Cerebellar cortex (tissue), 1 donor: Measurements from ENCODE around the gene FANCD2OS.
"Not testable (repeated sequence)": the region's sequence is repeated elsewhere in the genome, so short reads cannot be mapped to it uniquely, and the experiment has no call there.

Experiments
- DNase-seq: peaks from one replicate; pipeline ENCODE4 v3.0.0-alpha.2; 2015; ENCODE audit warnings: low spot score

Gene FANCD2OS, protein sequence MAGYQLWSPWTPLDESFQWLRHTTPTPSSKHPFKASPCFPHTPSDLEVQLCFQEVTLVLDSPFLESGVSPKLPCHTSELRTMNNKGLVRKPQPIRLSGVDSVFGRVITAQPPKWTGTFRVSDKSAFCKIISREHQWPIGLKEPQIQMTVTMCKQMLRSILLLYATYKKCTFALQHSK

DNA sequence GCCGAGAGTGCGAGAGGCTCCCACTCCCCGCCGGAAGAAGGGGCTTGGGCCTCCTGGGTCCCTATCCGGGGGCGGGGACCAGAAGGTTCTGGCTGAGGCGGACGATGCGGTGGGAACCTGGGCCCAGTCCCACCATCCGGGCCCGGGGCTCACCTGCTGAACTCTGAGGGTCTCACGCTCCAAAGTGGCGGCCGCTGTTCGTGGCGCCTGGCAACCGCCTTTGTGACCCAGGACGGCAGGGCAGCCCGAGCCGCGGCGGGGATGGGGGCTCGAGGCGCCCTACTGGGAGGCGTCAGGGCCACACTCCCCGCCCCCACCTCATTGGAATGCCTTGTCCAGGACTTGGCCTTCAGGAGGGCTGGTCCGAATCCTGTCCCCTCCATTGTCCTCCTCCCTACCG lies at the start of gene FANCD2OS:
FANCD2OS (minus strand) TSS at position 165 of the 400 bp plus-strand sequence. CDS start 3,481 bp downstream, outside the sequence.
- no peak for DNase-seq

DNA sequence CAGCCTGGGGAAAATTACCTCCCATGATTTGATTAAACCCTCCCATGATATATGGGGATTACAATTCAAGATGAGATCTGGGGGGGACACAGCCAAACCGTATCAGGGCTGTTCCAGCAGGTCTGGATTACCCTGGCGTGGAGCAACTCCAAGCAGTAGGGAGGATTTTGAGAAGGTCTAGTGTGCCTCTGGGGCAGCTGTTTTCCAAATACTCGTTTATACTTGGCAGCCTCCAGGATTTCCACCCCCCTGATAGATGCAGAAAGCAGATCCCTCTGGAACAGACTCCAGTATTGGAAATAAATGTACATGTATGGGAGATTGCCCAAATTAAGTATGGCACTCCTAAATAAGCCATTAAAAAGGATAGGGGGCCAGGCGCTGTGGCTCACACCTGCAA lies 49.0 kb upstream of the FANCD2OS start:
- DNase-seq = no peak

DNA sequence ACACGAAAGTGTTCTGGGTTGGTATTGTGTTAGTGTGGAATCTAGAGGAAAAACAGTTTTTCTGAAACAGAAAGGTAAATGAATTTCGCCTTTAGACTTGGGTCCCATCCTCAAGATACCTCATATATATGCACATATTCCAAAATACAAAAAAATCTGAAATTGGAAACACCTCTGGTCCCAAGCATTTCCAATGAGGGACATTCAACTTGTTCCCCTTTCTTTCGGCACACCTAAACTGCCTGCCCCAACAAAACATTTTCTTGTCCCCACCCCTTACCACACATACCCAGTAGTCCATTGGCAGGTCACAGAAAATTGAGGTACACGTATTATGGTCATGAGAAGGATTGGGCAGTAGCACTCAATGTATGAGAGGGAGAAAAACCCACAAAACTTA lies 47.6 kb upstream of the FANCD2OS start:
- DNase-seq = no peak

DNA sequence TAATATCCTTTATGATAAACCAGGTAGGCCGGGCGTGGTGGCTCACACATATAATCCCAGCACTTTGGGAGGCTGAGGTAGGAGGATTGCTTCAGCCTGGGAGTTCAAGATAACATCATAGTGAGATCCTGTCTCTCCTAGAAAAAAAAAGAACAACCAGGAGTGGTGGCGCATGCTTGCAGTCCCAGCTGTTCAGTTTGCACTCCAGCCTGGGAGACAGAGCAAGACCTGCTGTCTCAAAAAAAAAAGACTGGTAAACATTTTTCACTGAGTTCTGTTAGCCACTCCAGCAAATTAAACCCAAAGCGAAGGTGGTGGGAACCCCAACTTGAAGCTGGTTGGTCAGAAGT lies 47.0 kb upstream of the FANCD2OS start:
- no peak for DNase-seq

DNA sequence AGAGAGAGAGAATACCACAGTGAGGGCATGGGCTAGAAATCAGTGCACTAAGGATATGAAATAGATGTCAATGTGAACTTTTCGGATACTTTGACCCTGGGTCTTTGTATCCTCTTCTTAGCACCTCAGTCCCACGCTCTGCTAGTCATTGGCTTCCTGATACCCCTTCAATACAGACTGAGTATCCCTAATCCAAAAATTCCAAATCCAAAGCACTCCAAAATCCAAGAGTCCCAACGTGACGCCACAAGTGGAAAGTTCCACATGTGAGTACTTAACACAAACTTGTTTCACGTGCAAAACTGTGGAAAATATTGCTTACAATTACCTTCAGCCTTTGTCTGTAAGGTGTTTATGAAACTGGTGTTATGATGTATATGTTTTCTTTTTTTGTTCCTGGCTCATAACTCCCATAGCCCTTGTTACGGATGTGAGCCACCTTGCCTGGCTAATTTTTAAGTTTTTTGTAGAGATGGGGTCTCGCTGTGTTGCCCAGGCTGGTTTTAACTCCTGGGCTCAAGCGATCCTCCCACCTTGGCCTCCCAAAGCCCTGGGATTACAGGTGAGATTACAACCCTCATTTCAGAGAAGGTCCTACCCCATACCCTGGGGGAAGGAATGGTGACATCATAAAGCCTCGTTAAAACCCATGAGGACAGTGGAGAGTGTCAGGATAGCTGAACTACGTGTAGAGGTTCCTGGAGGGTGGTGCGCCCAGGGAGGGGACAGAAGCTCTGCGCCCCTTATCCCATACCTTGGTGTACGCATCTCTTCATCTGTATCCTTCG lies 46.5 kb upstream of the FANCD2OS start:
- DNase-seq = no peak

DNA sequence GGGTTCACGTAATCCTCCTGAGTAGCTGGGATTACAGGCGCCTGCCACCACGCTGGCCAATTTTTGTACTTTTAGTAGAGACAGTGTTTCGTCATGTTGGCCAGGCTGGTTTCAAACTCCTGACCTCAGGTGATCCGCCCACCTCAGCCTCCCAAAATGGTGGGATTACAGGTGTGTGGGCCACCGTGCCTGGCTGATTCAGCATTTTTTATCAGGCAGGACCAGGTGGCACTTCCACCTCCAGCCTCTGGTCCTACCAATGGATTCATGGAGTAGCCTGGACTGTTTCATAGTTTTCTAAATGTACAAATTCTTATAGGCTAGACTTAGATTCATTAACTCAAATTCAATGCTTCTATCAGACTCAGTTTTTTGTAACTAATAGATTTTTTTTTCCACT lies 42.9 kb upstream of the FANCD2OS start:
- DNase-seq = no peak

DNA sequence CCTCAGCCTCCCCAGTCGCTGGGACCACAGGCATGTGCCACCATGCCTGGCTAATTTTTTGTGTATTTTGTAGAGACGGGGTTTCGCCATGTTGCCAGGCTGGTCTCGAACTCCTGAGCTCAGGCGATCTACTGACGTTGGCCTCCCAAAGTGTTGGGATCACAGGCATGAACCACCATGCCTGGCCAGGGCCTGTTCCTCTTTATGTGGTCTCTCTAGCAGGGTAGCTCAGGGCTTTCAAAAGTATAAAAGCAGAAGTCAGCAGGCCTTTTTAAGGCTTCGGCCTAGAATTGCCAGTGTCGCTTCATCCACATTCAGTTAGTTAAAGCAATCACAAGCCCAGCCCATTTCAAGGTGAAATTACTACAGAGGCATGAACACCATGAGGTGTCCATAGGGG lies 41.2 kb upstream of the FANCD2OS start:
- no peak for DNase-seq

DNA sequence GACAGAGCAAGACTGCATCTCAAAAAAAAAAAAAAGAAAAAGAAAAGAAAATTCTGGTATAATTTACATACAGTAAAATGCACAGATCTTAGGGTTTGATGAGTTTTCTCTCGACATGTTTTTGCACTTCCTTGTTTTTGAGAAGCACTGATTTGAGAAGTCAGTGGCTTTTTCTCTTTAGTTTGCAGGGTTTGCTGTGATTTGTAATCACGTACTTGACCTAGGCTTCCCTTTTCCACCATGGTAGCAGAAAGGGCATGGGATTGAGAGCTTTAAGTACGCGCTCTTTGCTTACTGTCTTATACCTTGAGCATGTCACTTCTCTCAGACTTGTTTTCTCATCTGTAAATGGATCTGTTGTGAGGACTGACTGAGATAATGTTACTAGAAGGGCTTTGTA lies 37.6 kb upstream of the FANCD2OS start:
- no peak for DNase-seq

DNA sequence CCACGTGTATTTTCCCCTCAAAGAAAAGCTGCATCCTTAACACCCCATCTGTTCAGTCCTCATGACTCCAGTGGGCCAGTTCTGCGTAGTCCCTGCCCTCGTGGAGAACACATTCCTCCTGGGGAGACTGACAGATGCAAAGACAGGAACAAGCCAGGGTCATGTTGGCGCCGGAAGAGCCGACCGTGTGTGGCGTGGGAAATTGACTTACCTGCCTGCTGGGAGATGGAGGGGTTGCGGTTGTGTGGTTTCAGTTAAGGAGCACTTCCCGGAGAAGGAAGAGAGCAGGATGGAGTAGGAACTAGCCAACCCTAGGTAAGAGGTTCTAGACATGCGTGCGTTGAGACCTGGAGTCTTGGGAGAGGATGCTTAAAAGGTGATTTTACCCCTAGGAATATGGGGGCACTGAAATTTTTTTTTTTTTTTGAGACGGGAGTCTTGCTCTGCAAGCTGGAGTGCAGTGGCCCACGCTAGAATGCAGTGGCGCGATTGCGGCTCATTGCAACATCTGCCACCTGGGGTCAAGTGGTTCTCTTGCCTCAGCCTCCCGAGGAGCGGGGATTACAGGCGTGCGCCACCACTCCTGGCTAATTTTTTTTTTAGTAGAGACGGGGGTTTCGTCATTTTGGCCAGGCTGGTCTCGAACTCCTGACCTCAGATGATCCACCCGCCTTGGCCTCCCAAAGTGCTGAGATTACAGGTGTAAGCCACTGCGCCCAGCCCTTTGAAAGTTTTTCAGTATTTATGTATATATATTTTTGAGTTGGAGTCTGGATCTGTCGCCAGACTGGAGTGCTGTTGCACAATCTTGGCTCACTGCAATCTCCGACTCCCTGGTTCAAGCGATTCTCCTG lies 34.9 kb upstream of the FANCD2OS start:
- peak; percentile 26 for DNase-seq

DNA sequence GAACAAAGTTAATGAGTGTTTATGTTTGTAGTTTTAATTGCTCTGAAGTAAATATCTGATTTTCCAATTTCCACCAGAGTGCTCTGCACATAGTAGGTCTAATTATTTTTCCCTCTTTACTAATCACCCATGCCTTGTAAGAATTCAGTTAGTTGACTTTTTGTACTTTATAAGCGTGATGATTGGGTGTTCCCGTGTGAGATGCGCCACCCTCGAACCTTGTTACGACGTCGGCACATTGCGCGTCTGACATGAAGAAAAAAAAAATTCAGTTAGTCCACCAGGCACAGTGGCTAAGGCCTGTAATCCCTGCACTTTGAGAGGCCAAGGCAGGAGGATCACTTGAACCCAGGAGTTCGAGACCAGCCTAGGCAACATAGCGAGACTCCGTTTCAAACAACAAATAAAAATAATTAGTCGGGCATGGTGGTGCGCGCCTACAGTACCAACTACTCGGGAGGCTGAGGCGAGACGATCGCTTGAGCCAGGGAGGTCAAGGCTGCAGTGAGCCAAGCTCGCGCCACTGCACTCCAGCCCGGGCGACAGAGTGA lies 33.0 kb upstream of the FANCD2OS start:
- DNase-seq = no peak

DNA sequence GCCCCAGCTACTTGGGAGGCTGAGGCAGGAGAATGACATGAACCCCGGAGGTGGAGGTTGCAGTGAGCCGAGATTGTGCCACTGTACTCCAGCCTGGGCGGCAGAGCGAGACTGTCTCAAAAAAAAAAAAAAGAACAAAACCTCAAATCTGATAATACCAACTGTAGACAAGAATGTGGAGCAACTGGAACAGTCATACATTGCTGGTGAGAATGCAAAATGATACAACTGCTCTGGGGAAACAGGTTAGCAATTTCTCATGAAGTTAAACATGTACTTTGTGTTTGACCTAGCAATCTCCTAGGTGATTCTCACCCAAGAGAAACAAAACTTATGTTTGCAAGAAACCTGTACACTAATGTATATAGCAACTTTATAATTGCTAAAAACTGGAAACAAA lies 29.1 kb upstream of the FANCD2OS start:
- no peak for DNase-seq

DNA sequence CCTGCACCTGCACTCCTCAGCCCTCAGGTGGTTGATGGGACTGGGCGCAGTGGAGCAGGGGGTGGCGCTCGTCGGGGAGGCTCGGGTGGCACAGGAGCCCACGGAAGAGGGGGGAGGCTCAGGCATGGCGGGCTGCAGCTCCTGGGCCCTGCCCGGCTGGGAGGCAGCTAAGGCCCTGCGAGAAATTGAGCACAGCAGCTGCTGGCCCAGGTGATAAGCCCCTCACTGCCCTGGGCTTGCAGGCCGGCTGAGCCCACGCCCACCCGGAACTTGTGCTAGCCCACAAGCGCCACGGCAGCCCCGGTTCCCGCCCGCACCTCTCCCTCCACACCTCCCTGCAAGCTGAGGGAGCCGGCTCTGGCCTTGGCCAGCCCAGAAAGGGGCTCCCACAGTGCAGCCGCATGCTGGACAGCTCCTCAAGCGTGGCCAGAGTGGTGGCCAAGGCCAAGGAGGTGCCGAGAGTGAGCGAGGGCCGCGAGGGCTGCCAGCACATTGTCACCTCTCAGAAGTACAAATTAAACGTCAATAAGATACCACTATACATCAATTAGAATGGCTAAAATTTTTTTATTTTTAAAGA lies 28.5 kb upstream of the FANCD2OS start:
- DNase-seq = no peak

DNA sequence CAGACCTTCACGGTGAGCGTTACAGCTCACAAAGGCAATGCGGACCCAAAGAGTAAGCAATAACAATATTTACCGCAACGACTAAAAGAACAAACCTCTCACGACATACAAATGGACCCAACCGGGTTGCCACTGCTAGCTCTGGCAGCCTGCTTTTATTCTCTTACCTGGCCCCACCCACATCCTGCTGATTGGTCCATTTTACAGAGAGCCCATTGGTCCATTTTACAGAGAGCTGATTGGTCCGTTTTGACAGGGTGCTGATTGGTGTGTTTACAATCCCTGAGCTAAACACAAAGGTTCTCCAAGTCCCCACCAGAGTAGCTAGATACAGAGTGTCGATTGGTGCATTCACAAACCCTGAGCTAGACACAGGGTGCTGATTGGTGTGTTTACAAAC lies 27.8 kb upstream of the FANCD2OS start:
- not testable (repeated sequence) for DNase-seq

DNA sequence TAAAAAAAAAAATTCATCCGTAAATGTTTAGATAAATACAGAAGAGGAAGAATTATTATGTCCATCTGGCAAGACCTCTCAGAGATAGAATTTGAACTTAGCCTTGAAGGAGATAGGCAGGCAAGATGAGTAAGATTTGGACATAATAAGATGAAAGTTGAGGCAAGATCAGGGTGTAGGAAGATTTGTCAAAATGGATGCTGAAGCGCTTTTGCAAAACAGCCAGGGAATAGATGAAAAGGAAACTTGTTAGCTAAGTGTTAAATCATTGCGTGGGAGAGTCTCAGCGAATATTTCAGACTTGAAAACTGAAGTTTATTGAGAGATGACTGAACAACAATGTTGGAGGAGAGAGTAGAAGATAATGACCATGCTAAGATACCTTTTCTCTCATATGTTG lies 14.7 kb upstream of the FANCD2OS start:
- DNase-seq = no peak

DNA sequence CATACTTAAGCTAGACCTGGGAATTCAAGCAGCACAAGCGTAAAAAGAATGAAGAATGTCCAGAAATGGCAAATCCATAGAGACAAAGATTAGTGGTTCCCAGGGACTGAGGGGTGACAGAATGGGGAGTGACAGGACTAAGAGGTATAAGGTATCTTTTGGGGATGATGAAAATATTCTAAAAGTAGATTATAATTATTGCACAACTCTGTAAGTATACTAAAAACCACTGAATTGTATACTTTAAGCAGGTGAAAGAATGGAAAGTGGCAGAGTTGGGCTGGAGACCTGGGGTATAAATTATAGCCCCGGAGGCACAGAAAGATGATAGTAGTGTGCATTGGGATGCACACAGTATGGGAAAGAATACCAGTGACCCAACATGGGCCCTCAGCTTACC lies 13.0 kb upstream of the FANCD2OS start:
- no peak for DNase-seq

DNA sequence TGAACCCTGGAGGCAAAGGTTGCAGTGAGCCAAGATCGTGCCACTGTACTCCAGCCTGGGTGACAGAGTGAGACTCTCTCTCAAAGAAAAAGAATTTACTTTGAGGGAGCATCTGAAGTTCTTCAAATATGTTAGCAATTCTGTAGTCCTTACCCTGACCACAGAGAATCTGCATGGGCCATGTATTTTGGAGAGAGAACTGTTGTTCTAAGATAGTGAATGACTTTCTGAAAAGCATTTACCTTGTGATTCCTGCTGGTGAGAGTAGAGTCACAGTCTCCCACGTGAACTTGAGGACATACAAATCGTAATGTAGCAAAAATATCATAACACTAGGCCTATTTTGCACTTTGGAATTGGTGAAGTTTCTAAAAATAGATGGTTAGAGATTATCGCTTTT lies 11.3 kb upstream of the FANCD2OS start:
- DNase-seq = no peak

DNA sequence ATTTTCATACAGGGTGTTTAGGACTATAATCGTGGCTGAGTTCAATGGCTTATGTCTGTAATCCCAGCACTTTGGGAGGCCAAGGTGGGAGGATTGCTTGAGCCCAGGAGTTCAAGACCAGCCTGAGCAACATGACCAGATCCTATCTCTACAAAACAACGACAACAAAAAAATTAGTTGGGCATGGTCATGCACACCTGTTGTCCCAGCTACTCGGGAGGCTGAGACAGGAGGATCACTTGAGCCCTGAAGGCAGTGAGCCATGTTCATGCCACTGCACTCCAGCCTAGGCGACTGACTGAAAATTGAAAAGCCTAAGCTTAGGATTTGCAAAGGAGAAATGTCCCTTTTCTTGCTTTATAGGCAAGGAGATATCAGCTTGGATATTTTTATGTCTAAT lies 8.9 kb upstream of the FANCD2OS start:
- no peak for DNase-seq

DNA sequence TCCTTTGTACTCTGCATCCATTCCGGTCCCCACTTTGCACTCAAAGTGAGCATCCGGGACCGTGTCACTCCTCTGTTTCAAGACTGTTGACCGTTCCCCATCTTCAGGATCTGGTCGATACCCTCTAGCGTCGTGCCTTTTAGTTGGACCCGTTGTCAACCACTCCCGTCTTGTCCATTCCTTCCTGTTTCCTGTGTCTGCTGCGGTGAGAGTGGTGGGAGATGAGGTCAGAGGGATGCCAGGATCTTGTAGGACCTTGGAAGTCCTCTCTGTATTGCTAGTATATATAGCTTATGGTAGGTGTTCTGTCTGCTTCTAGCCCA lies 8.0 kb upstream of the FANCD2OS start:
- no peak for DNase-seq

DNA sequence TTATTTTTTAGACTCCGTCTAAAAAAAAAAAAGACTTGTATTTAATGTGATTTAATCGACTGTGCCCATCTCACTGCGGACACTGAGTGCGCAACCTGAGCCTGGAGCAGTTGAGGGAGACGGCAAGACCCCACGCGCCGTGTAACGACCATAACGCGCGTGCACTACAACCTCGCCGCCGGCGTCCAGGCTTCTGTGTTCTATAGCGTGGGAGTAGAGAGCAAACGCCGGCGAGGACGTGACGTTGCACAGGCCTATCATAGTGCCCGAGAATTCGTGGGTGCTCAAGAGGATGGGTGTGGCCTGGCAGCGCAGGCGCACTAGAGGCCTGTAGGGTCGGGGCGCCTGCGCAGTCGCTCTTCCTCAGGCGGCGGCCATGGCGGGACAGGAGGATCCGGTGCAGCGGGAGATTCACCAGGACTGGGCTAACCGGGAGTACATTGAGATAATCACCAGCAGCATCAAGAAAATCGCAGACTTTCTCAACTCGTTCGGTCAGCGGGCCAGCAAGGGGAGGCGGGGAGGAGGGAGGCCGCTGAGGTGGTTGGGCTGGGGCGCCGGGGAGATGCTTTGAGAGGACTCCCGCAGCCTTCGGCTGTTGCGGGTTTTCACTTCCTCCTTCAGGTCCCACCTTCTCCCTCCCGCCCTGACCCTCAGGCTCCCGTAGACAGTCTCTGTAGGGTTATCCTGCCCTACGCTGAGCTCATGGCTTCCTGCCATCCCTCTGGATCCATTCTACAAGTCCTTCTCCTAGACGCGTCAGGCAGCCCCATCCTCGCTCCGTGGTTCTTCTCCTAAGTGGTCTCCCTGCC lies 7.5 kb upstream of the FANCD2OS start, which contains the start of gene BRK1:
BRK1 (plus strand) TSS at position 350 of the 812 bp plus-strand sequence; CDS start at position 377, 27 bp downstream.
- DNase-seq = peak; percentile 98

DNA sequence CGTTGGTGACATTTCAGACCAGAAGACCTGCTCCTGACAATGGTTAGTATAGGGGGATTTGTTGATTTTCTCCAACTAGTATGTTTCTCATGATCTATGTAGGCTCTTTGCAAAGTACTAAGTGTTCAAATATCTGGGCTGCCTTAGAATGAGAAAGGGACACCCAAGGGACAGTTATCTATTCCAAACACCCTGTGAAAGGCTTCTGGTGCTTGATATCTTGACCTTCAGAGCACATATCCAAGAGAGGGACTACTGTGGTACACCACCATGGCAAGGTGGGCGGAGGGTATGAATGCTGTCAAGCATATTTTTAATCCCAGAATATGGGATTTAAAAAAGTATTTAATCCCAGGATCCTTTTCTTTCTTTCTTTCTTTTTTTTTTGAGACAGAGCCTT lies 1.1 kb downstream of the FANCD2OS start:
- no peak for DNase-seq

DNA sequence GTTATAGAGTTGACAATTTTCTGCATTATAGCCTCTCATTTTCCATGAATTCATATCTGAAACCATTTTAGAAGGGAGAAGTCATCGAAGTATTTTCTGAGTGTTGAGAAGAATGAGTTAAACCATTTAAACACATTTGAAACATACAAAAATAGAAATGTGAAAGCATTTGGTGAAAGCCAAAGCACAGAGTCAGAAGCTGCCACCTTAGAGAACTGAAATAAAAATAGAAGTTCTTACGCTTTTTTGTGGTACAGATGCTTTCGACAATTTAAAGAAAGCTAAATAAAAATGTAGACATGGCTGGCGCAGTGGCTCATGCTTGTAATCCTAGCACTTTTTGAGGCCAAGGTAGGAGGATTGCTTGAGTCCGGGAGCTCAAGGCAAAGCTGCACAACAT lies 9.0 kb downstream of the FANCD2OS start:
- no peak for DNase-seq

DNA sequence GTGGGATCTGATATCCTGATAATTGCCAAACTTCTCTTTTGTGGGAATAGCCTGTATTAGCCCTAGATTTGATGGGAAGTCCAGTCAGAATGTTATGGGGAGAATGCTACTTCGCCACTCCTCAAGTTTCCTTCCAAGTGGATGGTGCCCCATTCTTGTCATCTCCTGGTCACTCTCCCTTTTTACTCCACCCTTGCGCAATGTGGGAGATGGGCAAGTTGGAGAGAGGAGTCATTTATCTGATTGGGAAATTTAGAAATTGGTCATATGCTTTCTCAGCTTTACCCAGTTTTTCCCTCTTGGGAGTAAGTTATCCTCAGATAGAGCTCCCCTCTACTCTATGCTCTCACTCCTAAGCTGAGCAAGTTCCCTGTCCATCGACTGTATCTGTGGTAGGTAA lies 14.4 kb downstream of the FANCD2OS start:
- no peak for DNase-seq
